Testis (tissue), 3 donors: Measurements from ENCODE around the gene BCL7A. TPM values are rescaled to one million over a fixed set of nuclear protein-coding genes. Genes with fewer than 3 reads are reported as not detected.

ENCODE experiments used
- DNase-seq: peaks from one replicate; pipeline ENCODE4 v3.0.0-alpha.2; 2019
- H3K27ac ChIP-seq, 2 donors: fragments of 200-600 bp; sonication (generic); one replicate each; pipeline ENCODE4 v1.5.1; 2019
- H3K27me3 ChIP-seq: fragments of 200-600 bp; sonication (generic); one replicate; pipeline ENCODE4 v1.5.1; 2019
- H3K36me3 ChIP-seq: fragments of 200-600 bp; sonication (generic); one replicate; pipeline ENCODE4 v1.5.1; 2017; ENCODE audit warnings: low read depth; ENCODE audit errors: missing control alignments
- H3K4me1 ChIP-seq: fragments of 200-600 bp; sonication (generic); one replicate; pipeline ENCODE4 v1.5.1; 2019
- H3K4me3 ChIP-seq, 2 donors: fragments of 200-600 bp; sonication (generic); one replicate each; pipeline ENCODE4 v1.5.1; 2017 to 2019
- H3K9me3 ChIP-seq: fragments of 200-600 bp; sonication (generic); one replicate; pipeline ENCODE4 v1.5.1; 2017
- CTCF ChIP-seq, 3 experiments: fragments of 450-650 bp in 2 of 3; fragments of 200-600 bp in 1 of 3; sonication (generic) in 1 of 3; IDR thresholded peaks; one replicate each; pipeline ENCODE4 v1.5.1; 2016 to 2019; ENCODE audit warnings: antibody characterized with exemption in 3 of 3, mild to moderate bottlenecking in 2 of 3, moderate library complexity in 1 of 3
- POLR2A ChIP-seq: fragments of 450-650 bp; IDR thresholded peaks from one replicate; pipeline ENCODE4 v1.6.1; 2017; ENCODE audit warnings: antibody characterized with exemption, mild to moderate bottlenecking, moderate library complexity
- WGBS, 2 donors: methylation state at CpG; one replicate each; pipeline ENCODE4 v1.1.5; 2018; 5-methylcytosine and 5-hydroxymethylcytosine counted together
- intact Hi-C: fragments of 100-400 bp; cut with DNase I; formaldehyde crosslinking; loops from one replicate; pipeline ENCODE4 v1.15.1; 2023; ENCODE audit warnings: low total_unique reads
- polyA plus RNA-seq: library from polyadenylated mRNA; stranded (reverse); fragments of 350-450 nt; fragmentation: Illumina TruSeq; extraction: RNeasy Lipid Tissue Mini Kit (QIAGEN cat#74804); gene quantifications from one replicate; pipeline ENCODE4 v1.2.3, GENCODE V29; 2014; ENCODE audit warnings: low read depth, low replicate concordance; ENCODE audit not compliant: insufficient read depth
- total RNA-seq, 2 donors: library from RNA; depleted of rRNA; stranded (reverse); fragments of >200 nt; gene quantifications; one replicate each; pipeline ENCODE4 v1.2.3, GENCODE V29; 2016

Gene BCL7A
- total and polyA plus RNA-seq, 3 donors from 2014 or later = 5.9 to 11.1 (median 10.2) TPM

GRCh38 chr12:122061253-122061652 lies 39.6 kb downstream of the BCL7A start:
- Histone ChIP-seq H3K36me3 (no peaks in the 10 kb centered on the region), H3K27ac (no peak overlapping the region), H3K27me3 (no peaks in the 10 kb centered on the region), H3K4me3 (no peak overlapping the region), H3K4me1 (peaks cover 42% of the 10 kb centered on the region), H3K9me3 (no peaks in the 10 kb centered on the region)
- TF ChIP-seq POLR2A (no peak), CTCF (IDR thresholded peaks at IDR 0.05) (no peak)
- DNase-seq = no peak
- WGBS, 2 donors = 79 to 90% methylated on average over 7 to 23 of the region's 23 CpGs
- intact Hi-C loops = no loop called here

- Histone ChIP-seq H3K9me3 (no peaks in the 10 kb centered on the region), H3K27me3 (no peaks in the 10 kb centered on the region), H3K27ac (peak overlapping the region; percentile 27 to 82), H3K4me1 (peaks cover 46% of the 10 kb centered on the region), H3K4me3 (no peak overlapping the region), H3K36me3 (no peaks in the 10 kb centered on the region)
- WGBS, 2 donors = 30 to 35% methylated on average over 19 of the region's 19 CpGs
- DNase-seq = peak; percentile 68
- no peak for TF ChIP-seq POLR2A
- no peak for TF ChIP-seq CTCF (IDR thresholded peaks at IDR 0.05)
- intact Hi-C loops = no loop called here
These were observed 41.4 kb downstream of the BCL7A start for GRCh38 chr12:122062832-122063693.

GRCh38 chr12:122063694-122064024 lies 42.0 kb downstream of the BCL7A start:
- H3K36me3 ChIP-seq = no peaks in the 10 kb centered on the region
- no peak overlapping the region for H3K4me3 ChIP-seq
- intact Hi-C loops = no loop called here
- no peaks in the 10 kb centered on the region for H3K9me3 ChIP-seq
- TF ChIP-seq CTCF (IDR thresholded peaks at IDR 0.05) = no peak
- TF ChIP-seq POLR2A = no peak
- H3K27ac ChIP-seq = peak overlapping the region; percentile 27 to 82
- 45 to 46% methylated on average over 6 of the region's 6 CpGs for WGBS, 2 donors
- no peaks in the 10 kb centered on the region for H3K27me3 ChIP-seq
- no peak for DNase-seq
- peaks cover 48% of the 10 kb centered on the region for H3K4me1 ChIP-seq

GRCh38 chr12:122064025-122064777 lies 42.5 kb downstream of the BCL7A start:
- TF ChIP-seq CTCF (IDR thresholded peaks at IDR 0.05) (peak in 1 of 3 experiments; percentile 4), POLR2A (no peak)
- no peak overlapping the region for H3K4me3 ChIP-seq
- peaks cover 48% of the 10 kb centered on the region for H3K4me1 ChIP-seq
- H3K9me3 ChIP-seq = no peaks in the 10 kb centered on the region
- H3K27me3 ChIP-seq = no peaks in the 10 kb centered on the region
- no peaks in the 10 kb centered on the region for H3K36me3 ChIP-seq
- DNase-seq = peak; percentile 91
- WGBS, 2 donors = 36 to 46% methylated on average over 8 to 14 of the region's 14 CpGs
- peak overlapping the region; percentile 27 to 82 for H3K27ac ChIP-seq
- intact Hi-C loops = no loop called here
